ENCODE measurements around the gene CPNE4.

DNA sequence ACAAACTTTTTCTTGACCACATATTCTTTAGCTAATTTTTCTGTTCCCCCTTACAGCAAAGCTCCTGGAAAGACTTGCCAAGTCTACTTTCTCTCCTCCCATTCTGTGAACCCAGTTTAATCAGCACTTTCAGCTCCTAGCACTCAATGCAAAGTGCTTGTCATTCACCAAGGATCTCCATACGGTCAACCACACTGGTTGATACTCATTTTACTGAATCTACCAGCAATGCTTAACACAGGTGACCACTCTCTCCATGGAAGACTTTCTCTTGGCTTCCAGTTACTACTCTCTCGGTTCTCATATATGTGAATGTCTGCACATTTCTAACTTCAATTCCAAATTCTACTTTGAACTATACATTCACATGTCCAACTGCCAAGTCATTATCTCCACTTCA is 543.7 kb downstream of the CPNE4 start:
- TF ChIP-seq CTCF (IDR thresholded peaks at IDR 0.05; ENCODE audit: low read depth, low read length, poor library complexity, severe bottlenecking) (no peak), EZH2phosphoT487 (IDR thresholded peaks at IDR 0.05; ENCODE audit: borderline replicate concordance, low read length) (no peak)

Measured in DOHH2 (cell line).